Neural cell (in vitro differentiated cells): ENCODE results near the gene LACRT.

Experiments used
- MXI1 ChIP-seq: fragments of 450-650 bp; conservative IDR thresholded peaks from 2 replicates; pipeline ENCODE4 v1.6.1; 2014; ENCODE audit warnings: antibody characterized with exemption, mild to moderate bottlenecking; ENCODE audit not compliant: poor library complexity, severe bottlenecking
- POLR2AphosphoS5 ChIP-seq: IDR thresholded peaks from 2 replicates; pipeline ENCODE4 v1.6.1; 2012

DNA sequence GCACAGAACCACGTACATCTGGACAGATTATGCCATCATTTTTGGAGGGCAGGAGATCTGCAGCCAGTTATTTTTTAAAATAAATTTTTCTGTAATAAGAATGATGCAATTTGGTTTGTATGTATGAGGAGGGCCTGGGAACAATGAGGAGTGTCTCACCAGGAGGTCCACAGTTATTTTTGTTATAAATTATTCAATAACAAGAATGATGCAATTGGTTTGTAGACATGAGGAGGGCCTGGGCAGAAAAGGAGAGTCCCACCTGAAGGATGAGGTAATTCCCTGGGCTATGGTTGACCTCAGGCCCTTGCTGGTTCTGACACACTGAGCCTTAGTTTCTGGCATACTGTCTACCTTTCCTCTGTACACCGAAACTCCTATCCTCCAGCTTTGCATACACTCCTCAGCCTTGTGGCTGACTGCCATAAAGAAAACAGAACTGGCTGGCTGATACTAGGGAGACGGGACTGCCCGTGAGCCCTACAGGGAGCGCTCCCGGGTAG, 22.5 kb upstream of the LACRT start:
- TF ChIP-seq POLR2AphosphoS5 (no peak), MXI1 (no peak)
